ENCODE measurements around the gene SMG6.

The SMG6 gene

GRCh38 chr17:2023692-2024571 lies 279.7 kb downstream of the SMG6 start:
- Histone ChIP-seq H3K9me3 (ENCODE audit: control insufficient read depth, insufficient read depth, low read depth, low read length) (no peaks in the 10 kb centered on the region), H3K4me1 (ENCODE audit: control insufficient read depth, insufficient read depth, low read length) (peaks cover 10% of the 10 kb centered on the region; the same call in 1 of the 2 replicates), H3K27ac (ENCODE audit: extremely low read depth, low read depth, low read length) (no peak overlapping the region; the same call in 1 of the 2 replicates), H3K4me3 (ENCODE audit: low read depth, low read length) (peak overlapping the region; percentile 40), H3K36me3 (ENCODE audit: control insufficient read depth in 2 of 2, insufficient read depth in 1 of 2, low read length in 2 of 2) (no peaks in the 10 kb centered on the region)
- CTCF ChIA-PET = interaction anchor here (0.5 to 12.2 kb wide), 10 partner anchors 11 to 121 kb away, joined by 3 to 145 read pairs (median 3); no protein-coding TSS in a partner anchor
- POLR2A ChIA-PET = interaction anchor here (0.6 to 3.5 kb wide), 5 partner anchors 10 to 240 kb away, joined by 3 to 19 read pairs (median 5); partner anchors contain the start of genes RPA1 and SMYD4
- peak; percentile 23; the same call in 1 of the 2 replicates for TF ChIP-seq KLF10 (tag by site-specific recombination; IDR thresholded peaks at IDR 0.05)
- TF ChIP-seq ZFHX2 (tag by site-specific recombination; conservative IDR thresholded peaks at IDR 0.05) = peak; percentile 21; the same call in 1 of the 2 replicates
- peak; percentile 54; the same call in 1 of the 2 replicates for TF ChIP-seq ZNF561 (tag by site-specific recombination; IDR thresholded peaks at IDR 0.05; ENCODE audit: borderline replicate concordance)
- TF ChIP-seq RBAK (tag by site-specific recombination; IDR thresholded peaks at IDR 0.05) = no peak
- TF ChIP-seq ZBTB49 (tag by site-specific recombination; IDR thresholded peaks at IDR 0.05; ENCODE audit: low read depth) = no peak
- peak; percentile 25; the same call in 1 of the 2 replicates for TF ChIP-seq ZEB2 (tag by site-specific recombination; IDR thresholded peaks at IDR 0.05)
- TF ChIP-seq CTCF (tag by site-specific recombination; IDR thresholded peaks at IDR 0.05) = peak; percentile 37; the same call in 1 of the 2 replicates
- no peak for TF ChIP-seq KLF8 (tag by site-specific recombination; IDR thresholded peaks at IDR 0.05)
- no peak for TF ChIP-seq ZNF510 (tag by site-specific recombination; IDR thresholded peaks at IDR 0.05; ENCODE audit: insufficient replicate concordance)
- peak; percentile 96 for TF ChIP-seq ZIC2 (tag by site-specific recombination; IDR thresholded peaks at IDR 0.05)
- TF ChIP-seq ZNF76 (tag by site-specific recombination; IDR thresholded peaks at IDR 0.05; ENCODE audit: borderline replicate concordance, low read depth) = peak; percentile 9; the same call in 1 of the 2 replicates
- 0 out of 2 replicates have a peak, but pooled peaks have one; percentile 17 for TF ChIP-seq ZNF785 (tag by site-specific recombination; IDR thresholded peaks at IDR 0.05)
- TF ChIP-seq ZBTB7A (tag by site-specific recombination; IDR thresholded peaks at IDR 0.05; ENCODE audit: low read depth) = no peak
- peak; percentile 63; the same call in 1 of the 2 replicates for TF ChIP-seq ZNF660 (tag by site-specific recombination; IDR thresholded peaks at IDR 0.05)
- TF ChIP-seq ZNF629 (tag by site-specific recombination; IDR thresholded peaks at IDR 0.05) = no peak
- TF ChIP-seq ZNF398 (tag by site-specific recombination; IDR thresholded peaks at IDR 0.05) = peak; percentile 71; the same call in 1 of the 2 replicates
- 0 out of 2 replicates have a peak, but pooled peaks have one; percentile 14 for TF ChIP-seq ZNF596 (tag by site-specific recombination; IDR thresholded peaks at IDR 0.05)
- TF ChIP-seq ZSCAN30 (tag by site-specific recombination; IDR thresholded peaks at IDR 0.05) = peak; percentile 59; the same call in 1 of the 2 replicates
- TF ChIP-seq ZBTB8A (tag by site-specific recombination; IDR thresholded peaks at IDR 0.05) = no peak; the same call in 1 of the 2 replicates
- no peak for TF ChIP-seq PRDM1 (tag by site-specific recombination; IDR thresholded peaks at IDR 0.05)
- no peak for TF ChIP-seq ZNF26 (tag by site-specific recombination; IDR thresholded peaks at IDR 0.05)
- TF ChIP-seq ZNF449 (tag by site-specific recombination; IDR thresholded peaks at IDR 0.05) = peak; percentile 5; the same call in 1 of the 2 replicates
- TF ChIP-seq ZBTB26 (tag by site-specific recombination; optimal IDR thresholded peaks at IDR 0.05) = peak; percentile 55
- no peak for TF ChIP-seq ZNF549 (tag by site-specific recombination; IDR thresholded peaks at IDR 0.05)
